K562 (cell line): ENCODE measurements around the gene TCFL5. TPM values are rescaled to one million over a fixed set of nuclear protein-coding genes. Genes with fewer than 3 reads are reported as not detected.

Experiments used
- DLX4 ChIP-seq: fragments of 250-450 bp; sonication (Bioruptor Pico); IDR thresholded peaks from 2 replicates; pipeline ENCODE4 v1.6.1; 2021; ENCODE audit warnings: mild to moderate bottlenecking
- DNMT1 ChIP-seq: fragments of 450-650 bp; IDR thresholded peaks from 2 replicates; pipeline ENCODE4 v1.6.1; 2016; ENCODE audit warnings: antibody characterized with exemption, mild to moderate bottlenecking
- FUS ChIP-seq: fragments of 200-400 bp; formaldehyde crosslinking; optimal IDR thresholded peaks from 2 replicates; pipeline ENCODE3; 2017; ENCODE audit warnings: low read depth, low read length
- HDAC3 ChIP-seq: fragments of 450-650 bp; IDR thresholded peaks from 2 replicates; pipeline ENCODE4 v1.6.1; 2018; ENCODE audit warnings: borderline replicate concordance, mild to moderate bottlenecking, moderate library complexity; ENCODE audit not compliant: partially characterized antibody
- MGA ChIP-seq: fragments of 450-650 bp; IDR thresholded peaks from 2 replicates; pipeline ENCODE4 v1.6.1; 2016; ENCODE audit warnings: mild to moderate bottlenecking, moderate library complexity
- MLLT1 ChIP-seq, 2 experiments: fragments of 450-650 bp; IDR thresholded peaks; 2 replicates each; pipeline ENCODE4 v1.6.1; 2016
- NFATC3 ChIP-seq: fragments of 450-650 bp; IDR thresholded peaks from 2 replicates; pipeline ENCODE4 v1.6.1; 2017; ENCODE audit warnings: mild to moderate bottlenecking
- NR3C1 ChIP-seq: sonication (generic); formaldehyde crosslinking; IDR thresholded peaks from 2 replicates; pipeline ENCODE4 v1.8.1; 2022; ENCODE audit warnings: missing genetic modification reagents
- RAD51 ChIP-seq: fragments of 450-650 bp; IDR thresholded peaks from 2 replicates; pipeline ENCODE4 v1.7.1; 2016; ENCODE audit warnings: low read depth, mild to moderate bottlenecking, borderline replicate concordance
- SMC3 ChIP-seq: conservative IDR thresholded peaks from 2 replicates; pipeline ENCODE4 v1.6.1; 2011; ENCODE audit warnings: low read depth, low read length, improper control_type of control experiment; ENCODE audit not compliant: insufficient read depth
- XRCC3 ChIP-seq: fragments of 450-650 bp; IDR thresholded peaks from 2 replicates; pipeline ENCODE4 v1.6.1; 2017; ENCODE audit warnings: mild to moderate bottlenecking, moderate library complexity
- ZBTB2 ChIP-seq: fragments of 450-650 bp; IDR thresholded peaks from 2 replicates; pipeline ENCODE4 v1.6.1; 2016; ENCODE audit warnings: antibody characterized with exemption
- ZC3H4 ChIP-seq: sonication (generic); formaldehyde crosslinking; IDR thresholded peaks from 2 replicates; pipeline ENCODE4 v1.9.0; 2021; ENCODE audit warnings: missing genetic modification reagents, borderline replicate concordance
- ZFPM2 ChIP-seq: fragments of 250-450 bp; sonication (Bioruptor Pico); IDR thresholded peaks from 2 replicates; pipeline ENCODE4 v1.5.1; 2022; ENCODE audit warnings: mild to moderate bottlenecking
- ZSCAN32 ChIP-seq: fragments of 450-650 bp; formaldehyde crosslinking; IDR thresholded peaks from 2 replicates; pipeline ENCODE4 v1.4.0; 2020; ENCODE audit warnings: mild to moderate bottlenecking, moderate library complexity
- polyA plus RNA-seq, 8 experiments: library from polyadenylated mRNA; depleted of rRNA in 4 of 8; stranded (reverse) in 5 of 8; unstranded in 3 of 8; fragments of >200 nt; fragmentation: Nextera tagmentation in 2 of 8; fragmentation: Illumina TruSeq in 1 of 8; extraction: Ambion mirVana in 2 of 8; extraction: Trizol in 1 of 8; gene quantifications; 2 replicates each; pipeline versions ENCODE4 v1.2.1 to v1.2.3, GENCODE V29; 2011 to 2014; ENCODE audit warnings: inconsistent platforms in 1 of 8, missing spikeins in 1 of 8
- total RNA-seq, 7 experiments: library from RNA; depleted of rRNA in 6 of 7; stranded (reverse); fragments of >200 nt in 6 of 7; fragmentation: Illumina TruSeq in 2 of 7; extraction: Trizol in 2 of 7; gene quantifications; 2 replicates each; pipeline versions ENCODE4 v1.2.1 to v1.2.3, GENCODE V29; 2011 to 2021; ENCODE audit warnings: low replicate concordance in 1 of 7

The TCFL5 gene
- total and polyA plus RNA-seq, 9 of the 15 experiments (the other 6 are each of a cell fraction or from before 2014, with no cell fraction given), result 1.00 to 12.6 (median 9.1) TPM

- no peak for TF ChIP-seq DLX4
- TF ChIP-seq NFATC3, result no peak
- TF ChIP-seq XRCC3, result no peak
- no peak for TF ChIP-seq HDAC3
- TF ChIP-seq ZSCAN32 (CRISPR knock-in tag), result no peak
- no peak for TF ChIP-seq SMC3
- TF ChIP-seq ZC3H4 (CRISPR knock-in tag), result peak; percentile 60; the same call in 1 of the 2 replicates
- TF ChIP-seq FUS, result no peak
- TF ChIP-seq MGA, result peak; percentile 53
- TF ChIP-seq ZFPM2 (CRISPR knock-in tag), result no peak
- TF ChIP-seq MLLT1 (IDR thresholded peaks at IDR 0.05), result no peak
- TF ChIP-seq RAD51, result peak; percentile 57
- no peak for TF ChIP-seq NR3C1 (CRISPR knock-in tag)
- TF ChIP-seq DNMT1, result no peak
- TF ChIP-seq ZBTB2, result 0 out of 2 replicates have a peak, but pooled peaks have one; percentile 20
Measured at GRCh38 chr20:62793757-62794006, 67.9 kb downstream of the TCFL5 start (continued).
